IPS-NIHi7 (cell line): ENCODE results near the gene MMAB.

ENCODE experiments used
- DNase-seq: peaks from one replicate; pipeline ENCODE4 v3.0.0; 2012; ENCODE audit warnings: mixed read lengths; ENCODE audit errors: extremely low spot score

MMAB gene

GRCh38 chr12:109538191-109538863, 35.0 kb downstream of the MMAB start:
- no peak for DNase-seq

- DNase-seq, result no peak
Observed at GRCh38 chr12:109537136-109537535, 36.2 kb downstream of the MMAB start.

- no peak for DNase-seq
Observed at GRCh38 chr12:109535863-109536250, 37.4 kb downstream of the MMAB start.

- no peak for DNase-seq
Observed at GRCh38 chr12:109535231-109535862, 38.0 kb downstream of the MMAB start.

GRCh38 chr12:109534456-109534855, 38.8 kb downstream of the MMAB start:
- no peak for DNase-seq

- no peak for DNase-seq
Observed at GRCh38 chr12:109533487-109533740, 39.9 kb downstream of the MMAB start.

- DNase-seq, result no peak
Observed at GRCh38 chr12:109532721-109533486, 40.4 kb downstream of the MMAB start.

- no peak for DNase-seq
Observed at GRCh38 chr12:109531411-109531810, 41.9 kb downstream of the MMAB start.

GRCh38 chr12:109529691-109530640, 43.3 kb downstream of the MMAB start:
- no peak for DNase-seq

GRCh38 chr12:109527489-109528123, 45.7 kb downstream of the MMAB start:
- no peak for DNase-seq

- no peak for DNase-seq
Observed at GRCh38 chr12:109525279-109525585, 48.1 kb downstream of the MMAB start.

GRCh38 chr12:109524466-109525278, 48.6 kb downstream of the MMAB start:
- no peak for DNase-seq

GRCh38 chr12:109523504-109523903, 49.8 kb downstream of the MMAB start:
- DNase-seq, result no peak

GRCh38 chr12:109523071-109523470, 50.2 kb downstream of the MMAB start:
- DNase-seq, result no peak

GRCh38 chr12:109521831-109522230, 51.5 kb downstream of the MMAB start:
- DNase-seq, result no peak

GRCh38 chr12:109519787-109520186, 53.5 kb downstream of the MMAB start:
- no peak for DNase-seq

GRCh38 chr12:109518820-109519665, 54.3 kb downstream of the MMAB start:
- peak; percentile 84 for DNase-seq

- DNase-seq, result no peak
Observed at GRCh38 chr12:109517619-109518018, 55.7 kb downstream of the MMAB start.

GRCh38 chr12:109513977-109514376, 59.3 kb downstream of the MMAB start:
- no peak for DNase-seq

- no peak for DNase-seq
Observed at GRCh38 chr12:109513051-109513450, 60.3 kb downstream of the MMAB start.
